SK-N-SH (cell line): ENCODE measurements around the gene NCAM2. TPM values are rescaled to one million over a fixed set of nuclear protein-coding genes. Genes with fewer than 3 reads are reported as not detected.

Experiments used
- CTCF ChIA-PET: fragments of 300-600, 350-600 bp; formaldehyde crosslinking; extraction: SDS; loops from one replicate; lab custom pipeline; 2021; lab: Yijun Ruan, JAX
- POLR2A ChIA-PET: fragments of 350-600 bp; sonication (Branson Sonifier 250); formaldehyde crosslinking; extraction: SDS; loops from one replicate; lab custom pipeline; 2020; ENCODE audit warnings: antibody characterized with exemption, inconsistent platforms; lab: Yijun Ruan, JAX
- DNase-seq: peaks from one replicate; pipeline ENCODE4 v3.0.0; 2012
- H2AFZ ChIP-seq: fragments of 200-600 bp; sonication (generic); 2 replicates; pipeline ENCODE4 v1.8.1; 2016; ENCODE audit warnings: antibody characterized with exemption, mild to moderate bottlenecking, low read depth
- H3F3A ChIP-seq: fragments of 200-600 bp; sonication (generic); replicated peaks from 2 replicates; pipeline ENCODE3; 2016; ENCODE audit warnings: antibody characterized with exemption, mild to moderate bottlenecking; ENCODE audit not compliant: insufficient read depth
- H3K27ac ChIP-seq, 2 experiments: fragments of 200-500 bp in 1 of 2; fragments of 200-600 bp in 1 of 2; sonication (Bioruptor generic) in 1 of 2; sonication (generic), shearing (Covaris generic) in 1 of 2; 2 replicates each; pipeline versions ENCODE4 v1.5.1 to v1.6.1; 2014 to 2016; ENCODE audit warnings: low read depth in 2 of 2, inconsistent platforms in 1 of 2, low read length in 1 of 2, mild to moderate bottlenecking in 1 of 2, mixed read lengths in 1 of 2
- H3K27me3 ChIP-seq: fragments of 200-600 bp; sonication (generic), shearing (Covaris generic); 2 replicates; pipeline ENCODE4 v1.6.1; 2016; ENCODE audit warnings: mixed run types; ENCODE audit not compliant: insufficient read depth
- H3K36me3 ChIP-seq, 2 experiments: fragments of 200-500 bp in 1 of 2; fragments of 200-600 bp in 1 of 2; sonication (Bioruptor generic) in 1 of 2; sonication (generic) in 1 of 2; replicated peaks in 1 of 2; 2 replicates each; pipeline versions ENCODE3 to v1.5.1; 2014 to 2016; ENCODE audit warnings: low read length in 1 of 2, mild to moderate bottlenecking in 1 of 2; ENCODE audit not compliant: insufficient read depth in 2 of 2, control insufficient read depth in 1 of 2
- H3K4me1 ChIP-seq, 2 experiments: fragments of 200-500 bp in 1 of 2; fragments of 200-600 bp in 1 of 2; sonication (Bioruptor generic) in 1 of 2; sonication (generic), shearing (Covaris generic) in 1 of 2; 2 replicates each; pipeline versions ENCODE4 v1.5.1 to v1.6.1; 2014 to 2016; ENCODE audit warnings: low read depth in 1 of 2, low read length in 1 of 2, mixed run types in 1 of 2; ENCODE audit not compliant: insufficient read depth in 2 of 2, control insufficient read depth in 1 of 2
- H3K4me2 ChIP-seq: fragments of 200-600 bp; sonication (generic), shearing (Covaris generic); 2 replicates; pipeline ENCODE4 v1.6.1; 2017; ENCODE audit warnings: mixed run types
- H3K4me3 ChIP-seq, 2 experiments: fragments of 200-500 bp in 1 of 2; fragments of 200-600 bp in 1 of 2; sonication (Bioruptor generic) in 1 of 2; sonication (generic), shearing (Covaris generic) in 1 of 2; 2 replicates each; pipeline versions ENCODE4 v1.5.1 to v1.8.1; 2014 to 2016; ENCODE audit warnings: low read depth in 2 of 2, inconsistent platforms in 1 of 2, low read length in 1 of 2, mild to moderate bottlenecking in 1 of 2, mixed read lengths in 1 of 2, moderate library complexity in 1 of 2
- H3K79me2 ChIP-seq: fragments of 200-600 bp; sonication (generic); 2 replicates; pipeline ENCODE4 v1.8.1; 2017; ENCODE audit warnings: mild to moderate bottlenecking; ENCODE audit not compliant: insufficient read depth
- H3K9ac ChIP-seq: fragments of 200-600 bp; sonication (generic); 2 replicates; pipeline ENCODE4 v1.6.1; 2017; ENCODE audit warnings: mixed run types
- H3K9me2 ChIP-seq: fragments of 200-600 bp; sonication (generic); 2 replicates; pipeline ENCODE4 v1.6.1; 2017; ENCODE audit warnings: mixed run types
- H3K9me3 ChIP-seq: fragments of 200-600 bp; sonication (generic); 2 replicates; pipeline ENCODE4 v1.6.1; 2017; ENCODE audit warnings: mixed run types, mild to moderate bottlenecking, moderate library complexity
- H4K20me1 ChIP-seq: fragments of 200-600 bp; sonication (generic); 2 replicates; pipeline ENCODE4 v1.6.1; 2017; ENCODE audit warnings: mild to moderate bottlenecking, mixed run types; ENCODE audit not compliant: insufficient read depth
- FOSL2 ChIP-seq: IDR thresholded peaks from 2 replicates; pipeline ENCODE4 v1.4.0; 2012; ENCODE audit warnings: low read depth, mild to moderate bottlenecking, moderate library complexity, borderline replicate concordance
- FOXJ3 ChIP-seq: sonication (generic); formaldehyde crosslinking; IDR thresholded peaks from 2 replicates; pipeline ENCODE4 v1.5.1; 2020; ENCODE audit warnings: mild to moderate bottlenecking, missing genetic modification reagents
- POLR2AphosphoS5 ChIP-seq: IDR thresholded peaks from 2 replicates; pipeline ENCODE4 v1.6.1; 2012; ENCODE audit warnings: low read depth, low read length
- RCOR1 ChIP-seq: fragments of 150-350 bp; IDR thresholded peaks from 2 replicates; pipeline ENCODE4 v1.6.1; 2017; ENCODE audit warnings: antibody characterized with exemption, low read length
- SIN3A ChIP-seq: IDR thresholded peaks from 2 replicates; pipeline ENCODE4 v1.6.1; 2012; ENCODE audit warnings: low read depth, mild to moderate bottlenecking, low read length, moderate library complexity, borderline replicate concordance
- YY1 ChIP-seq: IDR thresholded peaks from 2 replicates; pipeline ENCODE4 v1.4.0; 2012; ENCODE audit warnings: low read depth, mild to moderate bottlenecking
- WGBS: methylation state at CpG from one replicate; pipeline ENCODE4 v1.1.6; 2017; ENCODE audit warnings: low lambda C conversion rate; 5-methylcytosine and 5-hydroxymethylcytosine counted together
- polyA plus RNA-seq, 3 experiments: library from polyadenylated mRNA; depleted of rRNA; stranded (reverse); fragments of >200 nt; gene quantifications; 2 replicates each; pipeline ENCODE4 v1.2.3, GENCODE V29; 2012
- TF ChIP-seq, protein P1 (sequence below): IDR thresholded peaks from 2 replicates; pipeline ENCODE4 v1.6.1; 2012; ENCODE audit warnings: mild to moderate bottlenecking, low read depth, low read length, moderate library complexity
- TF ChIP-seq, protein P2 (sequence below): IDR thresholded peaks from 2 replicates; pipeline ENCODE4 v1.4.0; 2012; ENCODE audit warnings: low read depth, borderline replicate concordance

Gene NCAM2
- polyA plus RNA-seq, 1 of the 3 experiments (the other 2 are of a cell fraction), result 2.1 TPM

GRCh38 chr21:21114461-21114860 is 116.3 kb downstream of the NCAM2 start:
- Histone ChIP-seq H4K20me1 (no peaks in the 10 kb centered on the region), H3K79me2 (no peaks in the 10 kb centered on the region), H3K4me1 (no peaks in the 10 kb centered on the region), H3K9me2 (no peaks in the 10 kb centered on the region), H3K27me3 (no peaks in the 10 kb centered on the region), H3K36me3 (no peaks in the 10 kb centered on the region), H3K4me3 (no peak overlapping the region), H3F3A (no peaks in the 10 kb centered on the region), H3K4me2 (no peak overlapping the region), H3K27ac (no peak overlapping the region), H3K9me3 (no peaks in the 10 kb centered on the region), H2AFZ (no peak overlapping the region), H3K9ac (no peak overlapping the region)
- DNase-seq, result no peak
- POLR2A ChIA-PET, result no interaction called here
- 70% methylated on average over 4 of the region's 4 CpGs for WGBS
- CTCF ChIA-PET, result no interaction called here
- TF ChIP-seq RCOR1, result no peak
- TF ChIP-seq, protein P1, sequence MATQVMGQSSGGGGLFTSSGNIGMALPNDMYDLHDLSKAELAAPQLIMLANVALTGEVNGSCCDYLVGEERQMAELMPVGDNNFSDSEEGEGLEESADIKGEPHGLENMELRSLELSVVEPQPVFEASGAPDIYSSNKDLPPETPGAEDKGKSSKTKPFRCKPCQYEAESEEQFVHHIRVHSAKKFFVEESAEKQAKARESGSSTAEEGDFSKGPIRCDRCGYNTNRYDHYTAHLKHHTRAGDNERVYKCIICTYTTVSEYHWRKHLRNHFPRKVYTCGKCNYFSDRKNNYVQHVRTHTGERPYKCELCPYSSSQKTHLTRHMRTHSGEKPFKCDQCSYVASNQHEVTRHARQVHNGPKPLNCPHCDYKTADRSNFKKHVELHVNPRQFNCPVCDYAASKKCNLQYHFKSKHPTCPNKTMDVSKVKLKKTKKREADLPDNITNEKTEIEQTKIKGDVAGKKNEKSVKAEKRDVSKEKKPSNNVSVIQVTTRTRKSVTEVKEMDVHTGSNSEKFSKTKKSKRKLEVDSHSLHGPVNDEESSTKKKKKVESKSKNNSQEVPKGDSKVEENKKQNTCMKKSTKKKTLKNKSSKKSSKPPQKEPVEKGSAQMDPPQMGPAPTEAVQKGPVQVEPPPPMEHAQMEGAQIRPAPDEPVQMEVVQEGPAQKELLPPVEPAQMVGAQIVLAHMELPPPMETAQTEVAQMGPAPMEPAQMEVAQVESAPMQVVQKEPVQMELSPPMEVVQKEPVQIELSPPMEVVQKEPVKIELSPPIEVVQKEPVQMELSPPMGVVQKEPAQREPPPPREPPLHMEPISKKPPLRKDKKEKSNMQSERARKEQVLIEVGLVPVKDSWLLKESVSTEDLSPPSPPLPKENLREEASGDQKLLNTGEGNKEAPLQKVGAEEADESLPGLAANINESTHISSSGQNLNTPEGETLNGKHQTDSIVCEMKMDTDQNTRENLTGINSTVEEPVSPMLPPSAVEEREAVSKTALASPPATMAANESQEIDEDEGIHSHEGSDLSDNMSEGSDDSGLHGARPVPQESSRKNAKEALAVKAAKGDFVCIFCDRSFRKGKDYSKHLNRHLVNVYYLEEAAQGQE, result no peak

DNA sequence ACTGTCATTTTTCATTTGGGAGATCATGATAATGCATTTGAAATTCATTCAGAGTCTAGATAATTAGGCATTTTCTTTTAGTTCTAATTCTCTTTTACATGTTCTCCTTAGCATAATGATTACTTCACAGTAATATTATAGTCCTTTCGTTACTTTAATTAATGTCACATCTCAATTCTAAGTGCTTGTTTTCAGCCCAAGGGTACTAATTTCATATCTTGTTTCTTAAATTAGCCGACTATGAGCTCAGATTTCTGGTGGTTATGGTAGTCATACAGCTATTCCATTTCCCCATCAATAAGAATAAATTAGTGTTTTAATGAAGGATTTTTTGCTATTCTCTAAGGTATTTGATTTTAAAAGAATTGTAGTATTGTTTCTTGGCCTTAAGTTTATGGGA is 120.9 kb downstream of the NCAM2 start:
- ChIA-PET CTCF (interaction anchor here (0.8 kb wide), 2 partner anchors 10 to 19 kb away, joined by 3 read pairs; no protein-coding TSS in a partner anchor), POLR2A (no interaction called here)
- no peak for DNase-seq

More for the DNA sequence above, 120.9 kb downstream of the NCAM2 start:
- no peaks in the 10 kb centered on the region for H3K36me3 ChIP-seq
- 56% methylated on average over 2 of the region's 2 CpGs for WGBS
- TF ChIP-seq, protein P1, result no peak
- no peak for TF ChIP-seq YY1
- no peak for TF ChIP-seq FOSL2
- TF ChIP-seq FOXJ3 (CRISPR knock-in tag), result no peak
- no peak for TF ChIP-seq POLR2AphosphoS5
- TF ChIP-seq, protein P2, sequence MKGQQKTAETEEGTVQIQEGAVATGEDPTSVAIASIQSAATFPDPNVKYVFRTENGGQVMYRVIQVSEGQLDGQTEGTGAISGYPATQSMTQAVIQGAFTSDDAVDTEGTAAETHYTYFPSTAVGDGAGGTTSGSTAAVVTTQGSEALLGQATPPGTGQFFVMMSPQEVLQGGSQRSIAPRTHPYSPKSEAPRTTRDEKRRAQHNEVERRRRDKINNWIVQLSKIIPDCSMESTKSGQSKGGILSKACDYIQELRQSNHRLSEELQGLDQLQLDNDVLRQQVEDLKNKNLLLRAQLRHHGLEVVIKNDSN, result no peak
- no peak for TF ChIP-seq SIN3A
- no peak for TF ChIP-seq RCOR1
- TF ChIP-seq, all 33 proteins: peak for 0
- Histone ChIP-seq H3K4me3 (no peak overlapping the region), H3K9me2 (no peaks in the 10 kb centered on the region), H3K27ac (no peak overlapping the region), H3K9me3 (no peaks in the 10 kb centered on the region), H3K9ac (no peak overlapping the region), H3F3A (no peaks in the 10 kb centered on the region), H2AFZ (no peak overlapping the region), H3K4me1 (no peaks in the 10 kb centered on the region), H3K79me2 (no peaks in the 10 kb centered on the region), H3K4me2 (no peak overlapping the region), H3K27me3 (no peaks in the 10 kb centered on the region), H4K20me1 (no peaks in the 10 kb centered on the region)
